OCI-LY7 (cell line): ENCODE data around the gene ZNF419.
"Not testable (repeated sequence)": the region's sequence is repeated elsewhere in the genome, so short reads cannot be mapped to it uniquely, and the experiment has no call there.

Experiments used
- CTCF ChIP-seq: fragments of 200-600 bp; sonication (generic); conservative IDR thresholded peaks from 2 replicates; pipeline ENCODE4 v1.5.1; 2014; ENCODE audit warnings: mild to moderate bottlenecking, antibody characterized with exemption, low read length, moderate library complexity, mixed read lengths
- EZH2phosphoT487 ChIP-seq: fragments of 200-600 bp; sonication (generic); IDR thresholded peaks from 2 replicates; pipeline ENCODE4 v1.6.1; 2018; ENCODE audit warnings: low read depth, borderline replicate concordance, mild to moderate bottlenecking, mixed run types, antibody characterized with exemption, low read length, moderate library complexity, mixed read lengths

- not testable (repeated sequence) for TF ChIP-seq CTCF, EZH2phosphoT487
Observed at GRCh38 chr19:57487477-57488298, at the start of gene ZNF419.
